ENCODE measurements around the gene EGFL7. TPM values are rescaled to one million over a fixed set of nuclear protein-coding genes. Genes with fewer than 3 reads are reported as not detected.

Gene EGFL7
- total and polyA plus RNA-seq, 2 of the 13 experiments (the other 11 are each of a cell fraction or from before 2014, with no cell fraction given), result 0.20 to 5.1 TPM

MicroRNA genes within 50 kb of the gene (microRNA counts, 767-probe panel; counts per million panel counts)
- microRNA hsa-miR-126-3p, result not detected

Small RNAs within 50 kb of the gene (microRNA-seq; reads per million reads assigned to microRNA genes)
- 31.2 reads per million, percentile 61 among the genes with 10 or more reads in this experiment for gene MIR126

Small RNAs within 50 kb of the gene (small RNA-seq; reads per million reads assigned to genes)
- 35.6 to 7,647 (median 5,921) reads per million in 3 experiments for gene MIR126 (ENCODE audit: insufficient read depth in 2 of 3, insufficient read length in 3 of 3, low read depth in 2 of 3, low replicate concordance in 1 of 3)

Other genes with a start within 250 kb of the EGFL7 start
- gene INPP5E, start 223.1 kb upstream of the EGFL7 start, total RNA-seq (2016; rRNA removed; fragmentation: Illumina TruSeq; extraction: Trizol), result 3.0 and 5.5 TPM in 2 replicates
- 5.5 and 7.5 TPM in 2 replicates for gene INPP5E, start 223.1 kb upstream of the EGFL7 start, polyA plus RNA-seq (2011; rRNA removed)
- gene SEC16A, start 179.9 kb upstream of the EGFL7 start, total RNA-seq (2016; rRNA removed; fragmentation: Illumina TruSeq; extraction: Trizol), result 15.9 and 27.7 TPM in 2 replicates
- 17.9 and 18.9 TPM in 2 replicates for gene SEC16A, start 179.9 kb upstream of the EGFL7 start, polyA plus RNA-seq (2011; rRNA removed)
- gene NOTCH1, start 116.9 kb upstream of the EGFL7 start, total RNA-seq (2016; rRNA removed; fragmentation: Illumina TruSeq; extraction: Trizol), result 0.22 and 0.35 TPM in 2 replicates
- gene NOTCH1, start 116.9 kb upstream of the EGFL7 start, polyA plus RNA-seq (2011; rRNA removed), result 0.09 and 0.12 TPM in 2 replicates
- gene AGPAT2, start 24.5 kb downstream of the EGFL7 start, total RNA-seq (2016; rRNA removed; fragmentation: Illumina TruSeq; extraction: Trizol), result 2.5 and 3.9 TPM in 2 replicates
- 25.8 and 33.0 TPM in 2 replicates for gene AGPAT2, start 24.5 kb downstream of the EGFL7 start, polyA plus RNA-seq (2011; rRNA removed)
- gene DIPK1B, start 49.7 kb downstream of the EGFL7 start, total RNA-seq (2016; rRNA removed; fragmentation: Illumina TruSeq; extraction: Trizol), result 0.18 and 0.28 TPM in 2 replicates
- 3.9 and 7.2 TPM in 2 replicates for gene DIPK1B, start 49.7 kb downstream of the EGFL7 start, polyA plus RNA-seq (2011; rRNA removed)
- 0.14 and 0.53 TPM in 2 replicates for gene LCN10, start 80.0 kb downstream of the EGFL7 start, total RNA-seq (2016; rRNA removed; fragmentation: Illumina TruSeq; extraction: Trizol)
- gene LCN10, start 80.0 kb downstream of the EGFL7 start, polyA plus RNA-seq (2011; rRNA removed), result 0.61 and 0.84 TPM in 2 replicates
- not detected in 2 replicates for gene LCN6, start 85.6 kb downstream of the EGFL7 start, total RNA-seq (2016; rRNA removed; fragmentation: Illumina TruSeq; extraction: Trizol)
- not detected in 2 replicates for gene LCN6, start 85.6 kb downstream of the EGFL7 start, polyA plus RNA-seq (2011; rRNA removed)
- gene LCN8, start 95.3 kb downstream of the EGFL7 start, total RNA-seq (2016; rRNA removed; fragmentation: Illumina TruSeq; extraction: Trizol), result not detected in 2 replicates
- 0.15 TPM in 1 of 2 replicates, not detected in the other for gene LCN8, start 95.3 kb downstream of the EGFL7 start, polyA plus RNA-seq (2011; rRNA removed)
- 0.29 and 1.3 TPM in 2 replicates for gene LCN15, start 101.6 kb downstream of the EGFL7 start, total RNA-seq (2016; rRNA removed; fragmentation: Illumina TruSeq; extraction: Trizol)
- 32.9 and 53.7 TPM in 2 replicates for gene LCN15, start 101.6 kb downstream of the EGFL7 start, polyA plus RNA-seq (2011; rRNA removed)
- gene TMEM141, start 128.4 kb downstream of the EGFL7 start, total RNA-seq (2016; rRNA removed; fragmentation: Illumina TruSeq; extraction: Trizol), result 81.0 and 84.7 TPM in 2 replicates
- 199 and 202 TPM in 2 replicates for gene TMEM141, start 128.4 kb downstream of the EGFL7 start, polyA plus RNA-seq (2011; rRNA removed)
- gene CCDC183, start 133.4 kb downstream of the EGFL7 start, total RNA-seq (2016; rRNA removed; fragmentation: Illumina TruSeq; extraction: Trizol), result 3.0 and 5.0 TPM in 2 replicates
- gene CCDC183, start 133.4 kb downstream of the EGFL7 start, polyA plus RNA-seq (2011; rRNA removed), result 66.4 and 91.2 TPM in 2 replicates
- gene RABL6, start 145.0 kb downstream of the EGFL7 start, total RNA-seq (2016; rRNA removed; fragmentation: Illumina TruSeq; extraction: Trizol), result 66.4 and 81.5 TPM in 2 replicates
- gene RABL6, start 145.0 kb downstream of the EGFL7 start, polyA plus RNA-seq (2011; rRNA removed), result 125 and 139 TPM in 2 replicates
- 0.48 and 1.1 TPM in 2 replicates for gene AJM1, start 179.6 kb downstream of the EGFL7 start, total RNA-seq (2016; rRNA removed; fragmentation: Illumina TruSeq; extraction: Trizol)
- 1.2 and 1.4 TPM in 2 replicates for gene AJM1, start 179.6 kb downstream of the EGFL7 start, polyA plus RNA-seq (2011; rRNA removed)
- 155 and 192 TPM in 2 replicates for gene PHPT1, start 186.5 kb downstream of the EGFL7 start, total RNA-seq (2016; rRNA removed; fragmentation: Illumina TruSeq; extraction: Trizol)
- gene PHPT1, start 186.5 kb downstream of the EGFL7 start, polyA plus RNA-seq (2011; rRNA removed), result 184 and 189 TPM in 2 replicates
- 1.2 and 6.0 TPM in 2 replicates for gene MAMDC4, start 189.4 kb downstream of the EGFL7 start, total RNA-seq (2016; rRNA removed; fragmentation: Illumina TruSeq; extraction: Trizol)
- gene MAMDC4, start 189.4 kb downstream of the EGFL7 start, polyA plus RNA-seq (2011; rRNA removed), result 6.8 and 7.9 TPM in 2 replicates
- gene EDF1, start 203.4 kb downstream of the EGFL7 start, total RNA-seq (2016; rRNA removed; fragmentation: Illumina TruSeq; extraction: Trizol), result 379 and 474 TPM in 2 replicates
- gene EDF1, start 203.4 kb downstream of the EGFL7 start, polyA plus RNA-seq (2011; rRNA removed), result 235 and 269 TPM in 2 replicates
- 13.4 and 13.6 TPM in 2 replicates for gene TRAF2, start 223.6 kb downstream of the EGFL7 start, total RNA-seq (2016; rRNA removed; fragmentation: Illumina TruSeq; extraction: Trizol)
- 12.4 and 15.5 TPM in 2 replicates for gene TRAF2, start 223.6 kb downstream of the EGFL7 start, polyA plus RNA-seq (2011; rRNA removed)

Data from HepG2 (cell line).